Measurements from ENCODE around the gene BMX.

BMX gene

DNA sequence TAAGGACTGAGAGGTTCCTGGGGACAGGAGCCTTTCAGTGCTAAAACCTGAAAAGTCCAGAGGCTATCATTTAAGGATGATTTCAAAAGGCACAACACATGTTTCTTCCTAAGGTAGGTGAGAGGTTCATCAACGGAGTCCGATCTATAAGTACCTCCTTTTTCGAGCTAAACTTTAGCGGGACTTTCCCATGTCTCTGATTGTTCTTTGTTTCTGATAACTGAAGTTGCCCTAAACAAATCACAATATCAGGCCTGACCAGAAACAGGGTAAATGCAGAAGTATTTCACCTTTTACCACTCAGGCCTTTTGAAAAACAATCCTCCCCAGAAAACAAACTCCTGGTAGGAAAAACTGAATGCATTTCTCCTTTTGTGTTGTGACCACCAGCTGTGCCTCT is 25.1 kb upstream of the BMX start:
- no peak overlapping the region for H3K4me3 ChIP-seq (ENCODE audit: low read length)
- H3K36me3 ChIP-seq (ENCODE audit: control insufficient read depth, insufficient read depth, low read length): no peaks in the 10 kb centered on the region
- no peaks in the 10 kb centered on the region for H3K4me1 ChIP-seq (ENCODE audit: control insufficient read depth, insufficient read depth, low read length)
- DNase-seq (ENCODE audit: low read depth, low spot score): no peak
- no peaks in the 10 kb centered on the region for H3K27me3 ChIP-seq (ENCODE audit: control insufficient read depth, insufficient read depth, low read length)
- H3K9me3 ChIP-seq (ENCODE audit: control insufficient read depth, insufficient read depth, low read length): no peaks in the 10 kb centered on the region
- WGBS (ENCODE audit: insufficient coverage, insufficient read length): no CpG with 5 or more reads among the region's 4 CpGs
- H3K27ac ChIP-seq (ENCODE audit: low read length): no peak overlapping the region

DNA sequence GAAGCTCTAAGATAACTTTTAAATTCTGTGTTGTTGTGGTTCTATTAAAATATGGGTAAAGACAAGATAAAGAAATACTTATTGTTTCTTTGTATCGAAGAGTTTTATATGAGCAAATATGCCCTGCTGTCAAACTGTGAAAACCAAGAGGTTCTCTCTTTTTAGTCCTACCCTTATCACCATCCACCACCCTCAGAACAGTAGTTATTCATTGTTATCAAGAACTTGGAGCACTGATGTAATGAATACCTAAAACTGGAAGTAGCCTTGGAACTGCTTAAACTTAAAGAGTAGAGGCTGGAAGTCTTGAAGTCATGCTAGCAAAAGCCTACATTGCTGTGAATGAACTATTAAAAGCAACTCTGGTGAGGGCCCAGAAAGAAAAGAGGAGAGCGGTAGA is 16.7 kb upstream of the BMX start:
- H3K36me3 ChIP-seq (ENCODE audit: control insufficient read depth, insufficient read depth, low read length): no peaks in the 10 kb centered on the region
- no peaks in the 10 kb centered on the region for H3K9me3 ChIP-seq (ENCODE audit: control insufficient read depth, insufficient read depth, low read length)
- no CpG with 5 or more reads among the region's 2 CpGs for WGBS (ENCODE audit: insufficient coverage, insufficient read length)
- H3K4me3 ChIP-seq (ENCODE audit: low read length): no peak overlapping the region
- H3K27me3 ChIP-seq (ENCODE audit: control insufficient read depth, insufficient read depth, low read length): no peaks in the 10 kb centered on the region
- H3K27ac ChIP-seq (ENCODE audit: low read length): no peak overlapping the region
- DNase-seq (ENCODE audit: low read depth, low spot score): no peak
- H3K4me1 ChIP-seq (ENCODE audit: control insufficient read depth, insufficient read depth, low read length): no peaks in the 10 kb centered on the region

DNA sequence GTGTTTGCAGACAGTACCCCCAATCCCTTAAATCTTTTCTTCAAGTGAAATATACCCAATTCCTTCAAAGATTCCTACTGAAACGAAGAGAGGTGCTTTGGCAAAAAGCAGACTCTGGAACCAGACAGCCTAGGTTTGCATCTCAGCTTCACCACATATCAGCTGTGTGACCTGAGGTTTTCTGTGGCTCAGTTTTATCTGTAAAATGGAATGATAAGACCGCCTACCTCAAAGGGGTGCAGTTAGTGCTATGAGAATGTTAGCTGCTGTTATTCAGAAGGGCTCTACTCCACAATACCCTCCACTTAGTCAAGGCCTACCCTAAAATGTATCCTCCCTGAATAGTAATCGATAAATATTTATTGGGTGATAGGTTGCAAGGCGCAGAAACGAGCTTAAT is 8.1 kb upstream of the BMX start:
- Histone ChIP-seq H3K27ac (ENCODE audit: low read length) (no peak overlapping the region), H3K36me3 (ENCODE audit: control insufficient read depth, insufficient read depth, low read length) (no peaks in the 10 kb centered on the region), H3K4me1 (ENCODE audit: control insufficient read depth, insufficient read depth, low read length) (no peaks in the 10 kb centered on the region), H3K9me3 (ENCODE audit: control insufficient read depth, insufficient read depth, low read length) (no peaks in the 10 kb centered on the region), H3K27me3 (ENCODE audit: control insufficient read depth, insufficient read depth, low read length) (no peaks in the 10 kb centered on the region), H3K4me3 (ENCODE audit: low read length) (no peak overlapping the region; the same call in 1 of the 2 replicates)
- no CpG with 5 or more reads among the region's 5 CpGs for WGBS (ENCODE audit: insufficient coverage, insufficient read length)
- no peak for DNase-seq (ENCODE audit: low read depth, low spot score)

DNA sequence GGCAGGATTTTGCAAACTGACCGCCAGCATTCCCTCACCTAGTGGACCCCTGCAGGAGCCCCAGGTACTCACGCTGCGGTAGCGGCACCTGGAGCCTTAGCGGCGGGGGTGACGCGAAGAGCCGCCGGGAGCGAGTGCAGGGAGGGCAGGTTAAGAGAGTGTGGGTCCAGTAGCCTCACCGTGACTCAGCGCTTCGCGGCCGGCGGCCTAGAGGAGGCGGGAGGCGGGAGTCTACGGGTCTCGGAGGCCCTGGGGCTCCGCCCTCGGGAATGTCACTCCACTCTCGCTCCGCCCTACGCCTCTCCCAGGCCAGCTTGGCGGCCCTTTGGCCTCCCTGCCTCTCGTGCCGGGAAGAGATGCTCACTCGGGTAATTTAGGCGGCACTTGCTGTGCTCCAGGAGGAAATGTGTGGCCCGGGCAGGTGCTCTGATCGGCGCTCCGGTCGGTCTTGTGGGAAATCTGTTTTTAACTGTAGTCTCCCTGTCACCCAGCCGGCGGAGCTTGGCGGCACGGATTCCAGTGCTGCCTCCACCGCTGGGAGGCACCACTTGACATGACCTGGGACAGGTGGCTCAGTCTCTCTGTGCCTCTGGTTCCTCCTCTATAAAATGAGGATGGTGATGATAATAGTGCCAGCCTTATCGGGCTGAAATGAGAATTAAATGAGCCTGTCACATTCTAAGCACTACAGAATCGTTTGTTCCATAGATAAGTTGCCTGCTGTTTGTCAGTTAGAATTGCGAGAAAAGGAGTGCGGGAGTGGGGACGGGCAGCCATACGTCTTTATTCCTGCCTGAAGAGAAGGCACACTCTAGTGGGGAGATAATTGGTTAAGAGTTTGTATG is 7.3 kb upstream of the BMX start, which contains the start of gene PIR:
Gene PIR, minus strand, starts transcription at position 216 of the 845 bp plus-strand sequence. CDS start 2,076 bp downstream, outside the sequence.
- DNase-seq (ENCODE audit: low read depth, low spot score): no peak
- WGBS (ENCODE audit: insufficient coverage, insufficient read length): no CpG with 5 or more reads among the region's 47 CpGs
- peak within 1 kb of the TSS; percentile 56; the same call in 1 of the 2 replicates for H3K4me3 ChIP-seq (ENCODE audit: low read length)
- no peaks in the 10 kb centered on the region for H3K9me3 ChIP-seq (ENCODE audit: control insufficient read depth, insufficient read depth, low read length)
- no peaks in the 10 kb centered on the region for H3K4me1 ChIP-seq (ENCODE audit: control insufficient read depth, insufficient read depth, low read length)
- no peaks in the 10 kb centered on the region for H3K27me3 ChIP-seq (ENCODE audit: control insufficient read depth, insufficient read depth, low read length)
- H3K36me3 ChIP-seq (ENCODE audit: control insufficient read depth, insufficient read depth, low read length): no peaks in the 10 kb centered on the region
- no peak within 1 kb of the TSS for H3K27ac ChIP-seq (ENCODE audit: low read length)

DNA sequence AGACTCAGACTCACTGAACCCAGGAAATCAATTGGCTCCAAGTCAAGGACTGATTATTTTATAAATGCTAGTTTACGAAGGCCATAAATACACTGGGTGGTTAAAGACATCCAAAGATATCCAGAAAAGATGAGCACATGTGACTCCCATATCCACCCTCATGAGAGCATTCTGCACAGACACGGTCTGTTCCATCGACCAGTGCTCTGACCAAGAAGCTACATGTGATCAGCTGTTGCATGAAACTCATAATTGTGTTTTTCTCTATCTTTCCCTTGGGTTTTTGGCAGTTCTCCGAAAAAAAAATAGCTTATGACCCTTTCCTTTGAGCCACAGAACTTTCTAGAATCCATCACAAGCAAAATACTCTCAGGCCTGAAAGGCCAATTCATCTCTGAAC is 4.8 kb upstream of the BMX start:
- Histone ChIP-seq H3K27ac (ENCODE audit: low read length) (no peak overlapping the region), H3K36me3 (ENCODE audit: control insufficient read depth, insufficient read depth, low read length) (no peaks in the 10 kb centered on the region), H3K27me3 (ENCODE audit: control insufficient read depth, insufficient read depth, low read length) (no peaks in the 10 kb centered on the region), H3K4me1 (ENCODE audit: control insufficient read depth, insufficient read depth, low read length) (no peaks in the 10 kb centered on the region), H3K4me3 (ENCODE audit: low read length) (no peak overlapping the region), H3K9me3 (ENCODE audit: control insufficient read depth, insufficient read depth, low read length) (no peaks in the 10 kb centered on the region)
- DNase-seq (ENCODE audit: low read depth, low spot score): no peak
- no CpG with 5 or more reads among the region's 4 CpGs for whole genome bisulfite sequencing (ENCODE audit: insufficient coverage, insufficient read length)

DNA sequence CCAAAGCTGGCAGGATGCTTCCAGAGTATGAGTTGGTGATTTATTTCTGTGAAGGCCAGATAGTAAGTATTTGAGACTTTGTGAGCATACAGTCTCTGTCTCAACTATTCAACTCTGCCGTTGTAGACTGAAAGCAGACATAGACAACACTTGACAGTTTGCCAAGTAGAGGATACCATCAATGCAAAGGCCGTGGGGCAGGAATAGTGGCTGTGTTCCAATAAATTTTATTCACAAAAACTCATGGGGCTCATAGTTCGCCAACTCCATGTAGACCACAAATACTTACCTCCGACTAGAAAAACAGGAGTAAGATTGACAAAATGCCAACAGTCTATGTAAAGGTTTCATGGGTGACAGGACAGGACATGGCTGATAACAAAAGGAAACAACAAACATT is 3.8 kb upstream of the BMX start:
- Histone ChIP-seq H3K4me1 (ENCODE audit: control insufficient read depth, insufficient read depth, low read length) (no peaks in the 10 kb centered on the region), H3K27ac (ENCODE audit: low read length) (no peak overlapping the region), H3K27me3 (ENCODE audit: control insufficient read depth, insufficient read depth, low read length) (no peaks in the 10 kb centered on the region), H3K36me3 (ENCODE audit: control insufficient read depth, insufficient read depth, low read length) (no peaks in the 10 kb centered on the region), H3K4me3 (ENCODE audit: low read length) (no peak overlapping the region), H3K9me3 (ENCODE audit: control insufficient read depth, insufficient read depth, low read length) (no peaks in the 10 kb centered on the region)
- no peak for DNase-seq (ENCODE audit: low read depth, low spot score)
- WGBS (ENCODE audit: insufficient coverage, insufficient read length): no CpG with 5 or more reads among the region's 4 CpGs

DNA sequence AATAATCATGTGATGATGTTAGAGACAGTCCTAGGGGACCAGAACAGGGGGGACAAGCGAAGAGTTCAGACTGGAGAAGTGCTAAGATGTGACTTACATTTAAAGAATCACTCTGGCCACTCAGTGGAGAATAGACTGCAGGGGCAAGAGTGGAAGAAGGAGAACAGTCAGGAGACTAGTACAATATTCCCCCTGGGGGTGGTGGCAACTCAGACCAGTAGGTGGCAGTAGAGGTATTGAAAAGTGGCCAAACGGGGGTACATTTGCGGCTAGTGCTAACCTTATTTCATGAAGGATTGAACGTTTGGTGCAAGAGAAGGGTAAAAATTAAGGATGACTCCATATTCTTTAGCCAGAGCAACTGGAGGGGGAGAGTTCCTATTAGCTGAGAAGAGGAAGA is 2.7 kb upstream of the BMX start:
- Histone ChIP-seq H3K36me3 (ENCODE audit: control insufficient read depth, insufficient read depth, low read length) (no peaks in the 10 kb centered on the region), H3K27ac (ENCODE audit: low read length) (no peak overlapping the region), H3K4me3 (ENCODE audit: low read length) (no peak overlapping the region), H3K4me1 (ENCODE audit: control insufficient read depth, insufficient read depth, low read length) (no peaks in the 10 kb centered on the region), H3K27me3 (ENCODE audit: control insufficient read depth, insufficient read depth, low read length) (no peaks in the 10 kb centered on the region), H3K9me3 (ENCODE audit: control insufficient read depth, insufficient read depth, low read length) (no peaks in the 10 kb centered on the region)
- peak; percentile 16 for DNase-seq (ENCODE audit: low read depth, low spot score)
- WGBS (ENCODE audit: insufficient coverage, insufficient read length): no CpG with 5 or more reads among the region's 4 CpGs

DNA sequence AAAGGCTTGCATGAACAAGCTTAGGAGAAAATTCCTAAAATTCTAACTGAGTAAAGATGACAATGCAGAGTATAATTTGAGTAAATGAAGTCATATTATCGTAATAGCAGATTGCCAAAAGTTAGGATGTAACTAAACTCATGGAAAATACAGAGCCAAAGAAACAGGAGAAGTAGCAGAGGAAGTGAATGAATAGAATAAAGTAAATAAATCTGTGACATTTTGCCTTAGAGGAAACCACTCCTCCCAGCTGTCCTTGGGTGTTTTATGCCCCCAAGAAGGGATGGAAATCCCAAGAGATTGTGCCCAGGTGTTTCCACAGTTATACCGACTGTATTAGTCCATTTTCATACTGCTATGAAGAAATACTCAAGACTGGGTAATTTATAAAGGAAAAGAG is 1.9 kb upstream of the BMX start:
- Histone ChIP-seq H3K36me3 (ENCODE audit: control insufficient read depth, insufficient read depth, low read length) (no peaks in the 10 kb centered on the region), H3K27ac (ENCODE audit: low read length) (no peak overlapping the region), H3K4me1 (ENCODE audit: control insufficient read depth, insufficient read depth, low read length) (no peaks in the 10 kb centered on the region), H3K9me3 (ENCODE audit: control insufficient read depth, insufficient read depth, low read length) (no peaks in the 10 kb centered on the region), H3K27me3 (ENCODE audit: control insufficient read depth, insufficient read depth, low read length) (no peaks in the 10 kb centered on the region), H3K4me3 (ENCODE audit: low read length) (no peak overlapping the region)
- DNase-seq (ENCODE audit: low read depth, low spot score): no peak
- no CpG with 5 or more reads among the region's 2 CpGs for WGBS (ENCODE audit: insufficient coverage, insufficient read length)

DNA sequence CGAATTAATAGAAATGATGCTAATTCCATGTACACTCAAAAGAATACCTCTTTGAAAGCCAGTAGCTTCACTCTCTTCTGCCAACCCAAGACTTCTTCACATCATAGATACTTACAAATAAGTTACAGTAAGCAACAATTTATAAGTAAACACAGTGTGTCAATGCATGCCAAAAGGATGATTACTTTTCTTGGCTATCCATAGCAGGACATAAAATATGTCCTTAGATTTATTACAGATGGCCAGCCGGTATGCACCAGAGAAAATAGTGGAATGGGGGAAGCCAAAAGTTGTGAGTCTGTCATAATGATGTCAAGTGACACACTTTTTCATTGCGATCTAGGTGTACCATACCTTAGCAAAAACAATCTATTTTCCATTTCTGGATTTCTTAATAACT is 631 bp upstream of the BMX start:
- WGBS (ENCODE audit: insufficient coverage, insufficient read length): no CpG with 5 or more reads among the region's 3 CpGs
- no peak for DNase-seq (ENCODE audit: low read depth, low spot score)
- Histone ChIP-seq H3K27me3 (ENCODE audit: control insufficient read depth, insufficient read depth, low read length) (no peaks in the 10 kb centered on the region), H3K4me1 (ENCODE audit: control insufficient read depth, insufficient read depth, low read length) (no peaks in the 10 kb centered on the region), H3K4me3 (ENCODE audit: low read length) (no peak overlapping the region), H3K36me3 (ENCODE audit: control insufficient read depth, insufficient read depth, low read length) (no peaks in the 10 kb centered on the region), H3K9me3 (ENCODE audit: control insufficient read depth, insufficient read depth, low read length) (no peaks in the 10 kb centered on the region), H3K27ac (ENCODE audit: low read length) (no peak overlapping the region)

DNA sequence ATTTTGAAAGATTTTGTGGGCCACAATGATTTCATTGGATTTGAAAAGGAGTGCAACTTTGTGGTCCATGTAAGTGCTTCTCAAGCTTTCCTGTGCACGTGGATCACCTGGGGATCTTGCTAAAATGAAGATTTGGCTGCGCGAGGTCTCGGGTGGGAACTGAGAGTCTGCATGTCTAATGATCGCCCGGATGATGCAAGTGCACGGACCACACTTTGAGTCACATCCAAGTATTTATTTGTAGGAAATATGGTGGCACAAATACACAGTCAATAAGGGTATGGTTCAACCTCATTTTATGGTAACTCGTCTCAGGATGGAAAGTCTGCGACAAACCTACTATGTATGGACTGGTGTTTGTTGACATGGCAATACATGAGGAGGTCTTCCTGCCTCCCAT is 899 bp downstream of the BMX start:
- DNase-seq (ENCODE audit: low read depth, low spot score): no peak
- no peak overlapping the region for H3K4me3 ChIP-seq (ENCODE audit: low read length)
- H3K4me1 ChIP-seq (ENCODE audit: control insufficient read depth, insufficient read depth, low read length): no peaks in the 10 kb centered on the region
- H3K36me3 ChIP-seq (ENCODE audit: control insufficient read depth, insufficient read depth, low read length): no peaks in the 10 kb centered on the region
- no peaks in the 10 kb centered on the region for H3K27me3 ChIP-seq (ENCODE audit: control insufficient read depth, insufficient read depth, low read length)
- WGBS (ENCODE audit: insufficient coverage, insufficient read length): no CpG with 5 or more reads among the region's 9 CpGs
- no peak overlapping the region for H3K27ac ChIP-seq (ENCODE audit: low read length)
- no peaks in the 10 kb centered on the region for H3K9me3 ChIP-seq (ENCODE audit: control insufficient read depth, insufficient read depth, low read length)

DNA sequence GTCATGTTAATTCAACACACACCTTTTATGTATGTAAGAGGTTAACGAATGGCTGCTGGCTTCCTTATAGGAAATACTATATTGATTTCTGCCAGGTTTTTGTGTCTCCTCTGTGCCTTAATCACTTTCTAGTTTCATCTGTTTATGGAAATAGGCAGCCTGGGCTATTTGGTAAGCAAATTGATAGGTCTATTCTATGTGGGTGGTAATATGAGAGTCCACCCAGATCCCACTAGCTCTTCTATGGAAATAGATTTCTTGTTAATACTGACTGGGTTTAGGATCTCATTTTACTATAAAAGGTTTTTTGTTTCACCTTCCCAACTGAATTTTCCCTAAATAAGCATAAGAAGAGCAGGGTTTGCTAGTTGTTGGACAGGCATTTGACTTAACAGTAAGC is 4.1 kb downstream of the BMX start:
- no peaks in the 10 kb centered on the region for H3K27me3 ChIP-seq (ENCODE audit: control insufficient read depth, insufficient read depth, low read length)
- H3K27ac ChIP-seq (ENCODE audit: low read length): no peak overlapping the region
- DNase-seq (ENCODE audit: low read depth, low spot score): no peak
- no CpG with 5 or more reads among the region's 1 CpG for WGBS (ENCODE audit: insufficient coverage, insufficient read length)
- no peaks in the 10 kb centered on the region for H3K4me1 ChIP-seq (ENCODE audit: control insufficient read depth, insufficient read depth, low read length)
- no peaks in the 10 kb centered on the region for H3K36me3 ChIP-seq (ENCODE audit: control insufficient read depth, insufficient read depth, low read length)
- H3K9me3 ChIP-seq (ENCODE audit: control insufficient read depth, insufficient read depth, low read length): no peaks in the 10 kb centered on the region
- no peak overlapping the region for H3K4me3 ChIP-seq (ENCODE audit: low read length)
